Measurements from ENCODE around the gene PIK3C3.

The PIK3C3 gene

DNA sequence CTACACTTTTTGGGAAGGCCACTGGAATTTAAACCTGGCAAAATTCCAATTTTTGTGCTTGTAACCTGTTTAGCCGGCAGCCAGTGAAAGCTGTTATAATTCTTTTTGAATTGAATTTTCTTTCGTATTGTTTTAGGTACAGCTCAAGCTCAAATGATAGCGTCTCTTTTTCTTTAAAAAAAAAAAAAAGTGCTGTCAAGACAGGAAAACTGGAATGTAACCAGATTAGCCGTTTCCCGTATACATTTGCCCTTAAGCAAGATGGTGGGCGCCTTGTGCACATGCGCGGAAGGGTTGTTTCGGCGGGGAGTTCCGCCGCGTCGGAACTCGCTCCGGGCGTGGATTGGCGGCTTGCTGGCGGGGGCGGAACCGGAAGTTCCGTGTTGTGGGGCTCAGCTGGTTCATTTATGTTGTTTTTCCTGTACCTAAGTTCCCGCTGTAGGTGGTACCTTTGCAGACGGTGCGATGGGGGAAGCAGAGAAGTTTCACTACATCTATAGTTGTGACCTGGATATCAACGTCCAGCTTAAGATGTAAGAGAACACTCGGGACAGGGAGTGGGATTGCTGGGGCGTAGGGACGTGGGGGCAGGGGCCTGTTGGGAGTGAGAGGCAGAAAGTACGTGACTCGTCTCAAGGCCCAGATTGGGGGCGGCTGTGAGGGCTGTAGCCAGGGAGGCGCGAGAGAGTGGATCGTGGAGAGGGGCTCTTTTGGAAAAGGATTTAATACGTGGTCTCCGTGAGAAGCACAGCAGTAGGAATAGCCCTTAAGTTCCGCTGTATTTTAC is at the start of gene PIK3C3:
Gene PIK3C3 (plus strand): TSS at position 408 of the 787 bp plus-strand sequence. CDS start 58 bp downstream, at position 466.
- DNase-seq: peak; percentile 98

DNA sequence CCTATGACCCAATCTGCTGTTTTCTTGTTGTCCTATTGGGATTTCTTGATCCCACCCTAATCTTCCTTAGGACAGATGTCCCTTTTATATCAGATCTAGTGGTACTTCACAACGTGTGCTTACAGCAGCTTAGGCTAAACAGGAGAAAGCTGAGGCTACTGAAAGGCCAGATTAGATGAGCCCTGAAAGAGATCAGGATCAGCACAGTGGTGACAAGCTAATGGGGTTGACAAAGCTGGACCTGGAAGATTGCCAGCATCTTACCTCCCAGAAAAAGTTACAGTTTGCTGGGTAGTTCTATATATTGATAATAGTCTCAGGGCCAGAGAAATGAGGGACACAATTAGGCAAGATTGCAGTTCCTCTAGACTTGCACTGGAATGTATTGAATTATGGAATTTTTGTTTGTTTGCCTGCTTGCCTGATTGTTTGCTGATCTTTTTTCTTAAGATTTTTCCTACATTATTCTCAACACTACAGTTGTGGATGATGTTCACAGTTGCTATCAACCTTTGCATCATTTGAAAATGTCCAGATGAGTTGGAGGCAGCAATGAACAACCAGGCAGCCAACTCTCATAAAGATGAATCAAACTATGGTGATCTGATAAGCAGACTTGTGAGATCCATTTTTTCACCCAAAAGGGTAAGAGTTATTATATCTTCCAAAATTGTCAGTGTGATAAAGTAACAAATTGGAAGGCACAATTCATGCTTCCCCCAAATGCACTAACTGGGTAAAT is 49.1 kb upstream of the PIK3C3 start:
- no peak for DNase-seq

DNA sequence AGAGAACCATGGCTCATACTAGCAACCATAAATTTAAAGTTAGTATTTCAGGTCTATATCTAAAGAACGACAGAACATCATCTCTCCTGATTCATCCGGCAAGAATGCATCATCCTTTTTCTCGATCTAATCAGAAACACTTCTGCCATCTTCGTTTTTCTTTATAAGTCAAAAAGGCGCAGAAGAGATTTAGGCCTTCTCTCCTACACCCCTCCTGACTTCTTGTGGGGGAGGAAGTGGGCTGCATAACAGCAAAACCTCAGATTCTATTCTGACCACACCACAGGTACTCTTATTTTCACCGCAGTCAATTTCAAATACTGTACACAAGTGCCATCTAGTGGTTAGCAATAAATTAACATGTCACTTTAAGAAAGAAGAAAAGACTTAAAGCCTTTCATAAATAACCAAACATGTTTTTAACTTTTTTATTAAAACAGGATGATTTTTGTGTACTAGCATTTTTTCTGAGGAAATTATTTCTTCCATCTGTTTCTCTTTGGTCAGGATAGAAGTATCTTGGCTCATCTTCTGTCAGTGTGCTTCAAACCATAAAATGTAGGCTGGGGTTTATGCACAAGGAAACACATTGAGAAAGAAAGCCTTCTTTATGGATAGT is 48.4 kb upstream of the PIK3C3 start:
- peak; percentile 58 for DNase-seq

- DNase-seq: no peak
Observed at GRCh38 chr18:41917181-41917580, 37.9 kb upstream of the PIK3C3 start.

DNA sequence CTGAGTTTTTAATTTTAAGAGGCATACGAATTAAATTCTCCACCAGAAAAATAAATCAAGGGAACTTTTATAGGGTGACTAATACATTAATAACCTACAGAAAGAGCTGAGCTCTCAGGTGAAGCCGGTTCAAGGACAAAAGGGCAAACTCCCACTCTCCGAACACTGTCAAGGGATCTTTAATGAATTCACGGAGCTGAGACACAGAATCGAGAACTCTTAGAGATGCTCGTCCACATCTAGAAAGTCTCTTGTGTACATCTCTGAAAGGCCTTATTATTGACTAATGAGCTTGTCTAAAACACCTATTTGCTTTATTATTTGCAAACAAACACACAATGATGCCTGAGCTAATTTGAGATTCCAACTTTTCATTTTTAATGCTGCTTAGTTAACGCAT is 33.3 kb upstream of the PIK3C3 start:
- DNase-seq: no peak

DNA sequence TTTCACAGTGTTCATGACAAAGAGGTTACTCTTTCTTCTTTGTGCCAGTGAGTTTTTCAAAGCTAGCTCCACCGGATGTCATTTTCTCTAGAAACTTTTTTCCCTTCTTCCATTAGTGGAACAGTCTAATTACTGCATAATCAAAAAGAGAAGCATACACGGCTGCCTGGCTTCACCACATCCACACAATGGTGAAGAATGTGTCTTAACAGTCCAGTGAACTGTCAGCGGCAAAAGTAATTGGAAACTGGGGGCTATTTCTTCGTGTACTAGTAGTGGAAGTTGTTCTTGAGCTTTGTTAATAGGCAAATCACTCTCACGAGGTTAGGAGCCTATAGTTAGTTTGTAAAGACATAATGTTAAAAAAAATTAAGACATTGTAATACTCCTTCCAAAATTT is 32.9 kb upstream of the PIK3C3 start:
- no peak for DNase-seq

- no peak for DNase-seq
Observed at GRCh38 chr18:41922841-41923240, 32.2 kb upstream of the PIK3C3 start.

DNA sequence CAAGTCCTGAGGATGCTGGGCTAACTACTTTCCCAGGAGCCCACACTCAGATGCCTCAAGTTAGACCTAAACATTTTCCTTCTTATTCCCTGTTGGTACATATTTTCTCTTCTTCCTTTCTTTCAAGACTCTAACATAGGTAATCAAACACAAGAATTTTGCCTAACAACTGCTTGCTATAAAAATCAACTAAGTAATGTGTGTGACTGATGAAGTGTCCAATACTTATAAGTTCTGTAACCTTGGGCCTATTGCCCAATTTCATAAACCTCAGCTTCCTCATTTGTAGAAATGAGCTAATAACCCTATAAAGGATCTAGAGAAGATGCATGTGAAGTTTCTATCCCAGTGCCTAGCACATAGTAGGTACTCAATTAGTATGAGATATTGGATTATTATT is 31.6 kb upstream of the PIK3C3 start:
- DNase-seq: no peak

DNA sequence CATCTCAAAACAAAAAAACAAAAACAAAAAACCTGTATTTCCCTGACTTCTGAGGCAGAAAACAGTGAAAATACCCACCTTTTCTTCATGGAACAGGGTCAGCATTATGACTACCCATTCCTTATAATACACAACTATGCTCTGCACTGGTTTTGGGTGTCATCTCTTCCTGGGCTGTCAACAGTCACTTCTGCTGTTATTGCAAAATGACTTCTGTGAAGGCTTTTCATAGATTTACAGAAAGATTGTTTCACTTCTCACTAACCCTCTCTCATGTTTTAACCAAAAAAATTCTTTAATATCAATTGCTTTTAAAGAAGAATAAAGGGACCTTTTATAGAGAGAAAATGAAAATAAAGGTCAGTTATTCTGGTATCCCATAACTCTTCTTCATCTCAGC is 26.5 kb upstream of the PIK3C3 start:
- no peak for DNase-seq

GRCh38 chr18:41932899-41933298 is 22.1 kb upstream of the PIK3C3 start:
- no peak for DNase-seq

DNA sequence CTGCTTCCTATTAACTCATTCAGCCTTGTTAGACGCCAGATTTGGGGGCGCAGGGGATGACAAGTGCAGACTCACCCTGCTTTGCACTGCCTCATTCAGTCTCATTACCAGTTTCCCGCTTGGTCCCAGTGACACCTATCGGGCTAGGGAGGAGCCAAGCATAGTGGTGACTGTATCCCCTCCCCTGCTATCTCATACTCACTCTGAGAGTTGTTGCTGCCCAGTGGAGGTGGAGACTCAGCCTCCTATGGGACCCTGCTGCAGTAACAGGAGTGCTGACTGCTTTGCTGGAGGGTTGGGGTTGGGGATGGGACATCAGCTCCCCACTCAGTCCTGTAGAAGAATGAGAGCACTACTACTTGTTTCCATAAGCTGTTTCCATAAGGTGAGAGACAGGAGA is 21.3 kb upstream of the PIK3C3 start:
- DNase-seq: no peak

DNA sequence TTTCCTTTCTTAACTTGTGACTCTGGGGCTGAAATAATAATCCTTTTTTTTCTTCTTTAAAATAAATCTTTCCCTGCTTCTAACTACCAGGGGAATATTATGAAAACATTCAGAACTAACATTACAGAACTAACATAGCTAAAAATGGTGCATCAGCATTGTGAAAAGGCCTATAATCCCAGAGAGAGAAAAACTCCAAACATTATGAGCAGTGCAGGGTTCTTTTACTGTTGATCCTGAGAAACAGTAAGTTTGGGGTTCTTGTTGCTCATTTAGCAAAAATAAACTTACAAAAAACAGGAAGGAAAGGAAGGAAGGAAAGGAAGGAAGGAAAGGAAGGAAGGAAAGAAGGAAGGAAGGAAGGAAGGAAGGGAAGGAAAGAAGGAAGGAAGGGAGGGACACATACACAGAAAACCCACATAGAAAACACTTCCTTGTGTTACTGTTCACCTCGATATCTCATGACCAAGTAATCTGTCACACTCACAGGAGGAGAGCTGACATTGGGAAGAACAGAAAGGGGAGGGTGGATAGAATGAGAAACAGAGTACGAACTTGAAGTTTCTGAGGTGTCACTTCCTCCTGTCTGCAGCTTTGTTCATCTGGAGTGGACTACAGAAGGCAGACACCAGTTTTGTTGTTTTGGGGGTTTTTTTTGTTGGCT is 18.4 kb upstream of the PIK3C3 start:
- DNase-seq: no peak

GRCh38 chr18:41938445-41938844 is 16.6 kb upstream of the PIK3C3 start:
- no peak for DNase-seq

GRCh38 chr18:41939326-41939725 is 15.7 kb upstream of the PIK3C3 start:
- DNase-seq: no peak

GRCh38 chr18:41940506-41941215 is 14.4 kb upstream of the PIK3C3 start:
- no peak for DNase-seq

DNA sequence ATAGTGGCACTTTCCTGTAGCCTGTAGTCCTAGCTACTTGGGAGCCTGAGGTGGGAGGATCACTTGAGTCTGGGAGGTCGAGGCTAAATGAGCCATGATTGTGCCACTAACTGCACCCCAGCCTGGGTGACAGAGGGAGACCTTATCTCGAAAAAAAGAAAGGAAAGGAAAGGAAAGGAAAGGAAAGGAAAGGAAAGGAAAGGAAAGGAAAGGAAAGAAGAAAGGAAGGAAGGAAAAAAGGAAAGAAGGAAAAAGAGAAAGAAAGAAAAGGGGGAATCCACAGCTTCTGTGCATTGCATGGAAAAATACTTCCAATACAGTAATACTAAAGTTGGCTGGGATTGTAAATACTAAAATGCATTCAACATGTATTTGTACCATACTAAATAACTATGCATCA is 12.8 kb upstream of the PIK3C3 start:
- no peak for DNase-seq

GRCh38 chr18:41948544-41949110 is 6.4 kb upstream of the PIK3C3 start:
- no peak for DNase-seq

DNA sequence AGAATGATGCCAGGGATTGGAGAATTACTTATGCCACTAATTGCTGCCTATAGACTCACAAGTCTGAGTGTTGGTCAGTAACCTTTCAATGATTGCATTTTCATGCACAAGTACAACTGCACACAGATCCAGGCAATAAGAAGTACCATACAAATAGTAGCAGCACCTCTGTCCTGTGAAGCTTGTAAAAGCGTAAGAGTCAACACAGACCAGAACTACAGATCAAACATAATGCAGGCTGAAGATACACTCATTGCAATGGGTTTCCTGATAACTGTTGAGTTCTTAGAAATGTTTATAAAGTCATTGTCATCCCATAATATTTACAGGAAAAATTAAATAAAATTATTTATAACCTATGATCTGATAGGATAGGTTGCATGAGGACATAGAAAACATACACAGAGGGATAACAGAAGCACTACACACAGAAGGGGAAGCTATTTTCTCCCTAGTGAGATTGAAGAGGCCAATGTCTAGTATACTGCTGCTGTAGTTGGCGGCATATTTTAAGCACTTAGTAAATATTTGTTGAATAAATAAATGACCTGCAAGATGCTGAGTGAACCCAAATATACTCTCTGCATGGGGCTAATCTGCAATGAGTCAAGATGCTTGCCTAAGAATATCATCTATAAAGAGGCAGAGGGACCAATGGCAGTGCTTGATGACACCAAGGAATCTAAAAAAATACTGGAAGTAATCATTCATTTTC is 5.7 kb upstream of the PIK3C3 start:
- DNase-seq: no peak

DNA sequence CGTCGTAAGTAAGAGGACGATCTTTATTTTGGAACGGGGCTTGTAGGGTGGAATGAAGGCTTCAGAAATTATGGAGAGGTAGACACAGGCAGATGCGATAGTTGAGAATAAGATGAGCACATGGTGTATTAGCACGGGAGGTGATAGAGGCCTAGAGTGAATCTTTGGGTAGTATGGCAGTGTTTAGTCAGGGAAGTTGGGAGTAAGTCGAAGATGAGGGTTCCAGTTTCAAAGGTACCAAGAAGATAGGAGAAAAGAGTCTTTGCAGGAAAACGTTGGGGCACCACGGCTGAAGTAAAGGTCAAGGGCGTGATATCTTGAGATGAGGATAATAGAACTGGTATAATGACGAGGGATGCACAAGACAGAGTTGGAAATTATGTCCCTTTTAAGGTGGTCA is 654 bp downstream of the PIK3C3 start:
- no peak for DNase-seq

DNA sequence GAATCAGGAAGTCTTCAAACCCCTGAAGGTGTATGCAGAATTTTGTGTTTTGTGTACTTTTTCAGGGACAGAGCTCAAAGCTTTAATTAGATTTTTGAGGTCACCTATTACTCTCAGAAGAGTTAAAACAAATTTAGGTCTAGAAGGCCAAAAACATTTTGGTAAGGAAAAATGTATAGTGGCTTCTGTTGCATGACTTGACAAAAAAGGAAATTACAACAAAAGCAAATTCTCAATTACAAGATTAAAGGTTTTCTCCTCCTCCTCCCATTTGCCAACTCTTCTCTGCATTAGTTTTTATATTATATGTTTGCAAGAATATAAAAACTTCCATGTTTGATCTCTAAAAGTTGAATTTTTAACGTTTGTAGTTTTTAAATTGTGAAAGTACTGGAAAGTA is 4.0 kb downstream of the PIK3C3 start:
- no peak for DNase-seq

DNA sequence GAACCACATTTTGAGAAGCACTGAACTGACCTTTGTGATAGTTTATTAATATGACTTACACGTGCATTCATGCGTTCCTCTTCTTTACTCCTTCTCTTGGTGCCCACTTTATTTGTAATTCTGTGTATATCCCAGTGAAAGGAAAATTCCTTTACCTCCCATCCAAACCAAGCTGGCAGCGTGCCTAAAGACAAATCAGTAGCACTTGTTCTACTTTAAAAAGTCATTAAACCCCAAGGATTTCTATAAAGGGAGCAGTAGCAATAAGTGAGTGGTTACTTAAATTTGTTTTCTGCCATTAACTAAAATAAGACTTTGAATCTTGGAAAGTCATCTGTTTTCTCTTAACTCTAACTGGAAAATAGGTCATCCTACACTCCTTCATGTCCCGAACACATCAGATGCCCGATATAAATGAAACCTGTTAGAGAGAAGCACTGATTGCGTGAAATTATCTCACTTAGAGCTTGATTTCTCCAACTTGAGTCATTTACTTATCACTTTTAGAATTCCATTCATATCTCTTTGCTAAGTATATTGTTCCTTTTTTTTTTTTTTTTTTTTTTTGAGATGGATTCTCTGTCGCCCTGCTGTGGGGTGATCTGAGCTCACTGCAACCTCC is 10.7 kb downstream of the PIK3C3 start:
- no peak for DNase-seq
